ENCODE data around the gene CDK2.
"Not testable (repeated sequence)": the region's sequence is repeated elsewhere in the genome, so short reads cannot be mapped to it uniquely, and the experiment has no call there.

CDK2 gene

GRCh38 chr12:55965240-55965639 is 1.4 kb upstream of the CDK2 start:
- no peak for DNase-seq
- no peak overlapping the region for H3K4me3 Mint-ChIP-seq

DNA sequence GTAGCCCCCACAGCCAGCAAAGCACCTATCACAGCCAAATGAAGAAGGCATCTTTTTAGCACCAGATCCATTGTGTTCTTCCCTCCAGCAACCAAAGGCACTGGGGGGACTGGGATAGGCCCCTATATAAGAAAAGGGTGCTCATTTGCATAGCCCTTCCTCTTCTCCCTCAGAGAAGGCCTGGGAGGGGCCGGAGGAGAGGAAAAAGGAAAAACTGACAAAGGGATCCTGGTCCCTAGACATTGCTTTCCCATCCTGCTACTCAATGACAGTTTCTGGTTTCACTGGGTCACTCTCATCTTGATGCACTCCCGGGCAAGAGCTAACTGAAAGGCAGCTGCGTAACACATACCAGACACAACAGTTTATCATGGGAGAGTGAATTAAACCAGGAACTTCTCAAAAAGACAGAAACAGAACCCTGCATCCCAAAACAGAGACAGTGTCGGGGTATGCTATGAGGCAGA is 656 bp upstream of the CDK2 start, which contains the start of gene PMEL:
Gene PMEL (minus strand): TSS at position 102 of the 467 bp plus-strand sequence. CDS start 31 bp downstream, at position 71.
- H3K9me3 Mint-ChIP-seq, result no peaks in the 10 kb centered on the region
- H3K4me1 Mint-ChIP-seq, result peaks cover 39% of the 10 kb centered on the region
- DNase-seq, result no peak
- peak within 1 kb of the TSS; percentile 93 to 98 for H3K27ac Mint-ChIP-seq
- peak; percentile 3 for ATAC-seq
- H3K27me3 Mint-ChIP-seq, result no peaks in the 10 kb centered on the region
- peak within 1 kb of the TSS; percentile 96 to 100 for H3K4me3 Mint-ChIP-seq

More at GRCh38 chr12:55965240-55965639, 1.4 kb upstream of the CDK2 start:
- no peaks in the 10 kb centered on the region for H3K27me3 Mint-ChIP-seq
- H3K27ac Mint-ChIP-seq, result no peak overlapping the region
- peaks cover 38% of the 10 kb centered on the region for H3K4me1 Mint-ChIP-seq
- ATAC-seq, result no peak
- H3K9me3 Mint-ChIP-seq, result no peaks in the 10 kb centered on the region

DNA sequence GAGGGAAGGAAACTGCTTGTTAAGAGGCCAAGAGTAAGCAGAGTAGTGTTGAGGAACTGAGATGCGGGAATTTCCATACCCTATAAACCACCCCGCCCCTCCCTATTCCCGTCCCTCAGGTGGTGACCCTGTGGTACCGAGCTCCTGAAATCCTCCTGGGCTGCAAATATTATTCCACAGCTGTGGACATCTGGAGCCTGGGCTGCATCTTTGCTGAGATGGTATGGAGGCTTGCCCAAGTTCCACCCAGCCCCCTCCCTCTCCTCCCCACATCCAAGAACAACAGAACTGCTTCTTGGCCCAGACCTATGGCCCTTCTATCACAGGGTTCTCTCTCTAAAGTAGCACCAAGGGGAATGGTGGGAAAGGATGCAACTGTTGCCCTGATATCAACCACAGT is 2.7 kb downstream of the CDK2 start:
- peaks cover 50% of the 10 kb centered on the region for H3K4me1 Mint-ChIP-seq
- ATAC-seq (no peak), DNase-seq (no peak)
- no peaks in the 10 kb centered on the region for H3K9me3 Mint-ChIP-seq
- H3K4me3 Mint-ChIP-seq, result no peak overlapping the region
- no peaks in the 10 kb centered on the region for H3K27me3 Mint-ChIP-seq
- H3K27ac Mint-ChIP-seq, result no peak overlapping the region

DNA sequence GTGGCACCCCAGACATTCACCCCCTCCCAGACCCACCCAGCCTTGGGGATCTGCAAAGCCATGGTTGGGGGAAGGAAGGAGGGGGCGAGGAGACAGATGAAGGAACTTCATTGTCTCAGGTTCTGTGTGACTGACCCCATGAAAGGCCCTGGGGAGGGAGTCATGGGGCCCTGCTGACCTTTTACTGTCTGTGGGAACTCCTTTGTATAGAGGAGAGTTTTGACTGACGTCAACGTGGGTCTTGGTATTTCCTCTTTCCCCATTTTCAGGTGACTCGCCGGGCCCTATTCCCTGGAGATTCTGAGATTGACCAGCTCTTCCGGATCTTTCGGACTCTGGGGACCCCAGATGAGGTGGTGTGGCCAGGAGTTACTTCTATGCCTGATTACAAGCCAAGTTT is 4.1 kb downstream of the CDK2 start:
- DNase-seq (no peak), ATAC-seq (no peak)
- no peaks in the 10 kb centered on the region for H3K9me3 Mint-ChIP-seq
- H3K27me3 Mint-ChIP-seq, result no peaks in the 10 kb centered on the region
- no peak overlapping the region for H3K4me3 Mint-ChIP-seq
- H3K4me1 Mint-ChIP-seq, result peaks cover 46% of the 10 kb centered on the region
- H3K27ac Mint-ChIP-seq, result no peak overlapping the region

- ATAC-seq, result no peak
- H3K4me1 Mint-ChIP-seq, result peaks cover 43% of the 10 kb centered on the region
- H3K27me3 Mint-ChIP-seq, result no peaks in the 10 kb centered on the region
- no peak for DNase-seq
- no peak overlapping the region for H3K4me3 Mint-ChIP-seq
- H3K9me3 Mint-ChIP-seq, result no peaks in the 10 kb centered on the region
- no peak overlapping the region for H3K27ac Mint-ChIP-seq
Measured at GRCh38 chr12:55972042-55972441, 5.4 kb downstream of the CDK2 start.

- DNase-seq (no peak), ATAC-seq (no peak)
- no peaks in the 10 kb centered on the region for H3K9me3 Mint-ChIP-seq
- H3K27me3 Mint-ChIP-seq, result no peaks in the 10 kb centered on the region
- H3K27ac Mint-ChIP-seq, result no peak overlapping the region
- peaks cover 41% of the 10 kb centered on the region for H3K4me1 Mint-ChIP-seq
- no peak overlapping the region for H3K4me3 Mint-ChIP-seq
Measured at GRCh38 chr12:55972456-55972855, 5.8 kb downstream of the CDK2 start.

GRCh38 chr12:55972911-55973598 is 6.4 kb downstream of the CDK2 start:
- no peak overlapping the region for H3K4me3 Mint-ChIP-seq
- no peaks in the 10 kb centered on the region for H3K27me3 Mint-ChIP-seq
- no peaks in the 10 kb centered on the region for H3K9me3 Mint-ChIP-seq
- peaks cover 39% of the 10 kb centered on the region for H3K4me1 Mint-ChIP-seq
- no peak for ATAC-seq
- DNase-seq, result no peak
- no peak overlapping the region for H3K27ac Mint-ChIP-seq

DNA sequence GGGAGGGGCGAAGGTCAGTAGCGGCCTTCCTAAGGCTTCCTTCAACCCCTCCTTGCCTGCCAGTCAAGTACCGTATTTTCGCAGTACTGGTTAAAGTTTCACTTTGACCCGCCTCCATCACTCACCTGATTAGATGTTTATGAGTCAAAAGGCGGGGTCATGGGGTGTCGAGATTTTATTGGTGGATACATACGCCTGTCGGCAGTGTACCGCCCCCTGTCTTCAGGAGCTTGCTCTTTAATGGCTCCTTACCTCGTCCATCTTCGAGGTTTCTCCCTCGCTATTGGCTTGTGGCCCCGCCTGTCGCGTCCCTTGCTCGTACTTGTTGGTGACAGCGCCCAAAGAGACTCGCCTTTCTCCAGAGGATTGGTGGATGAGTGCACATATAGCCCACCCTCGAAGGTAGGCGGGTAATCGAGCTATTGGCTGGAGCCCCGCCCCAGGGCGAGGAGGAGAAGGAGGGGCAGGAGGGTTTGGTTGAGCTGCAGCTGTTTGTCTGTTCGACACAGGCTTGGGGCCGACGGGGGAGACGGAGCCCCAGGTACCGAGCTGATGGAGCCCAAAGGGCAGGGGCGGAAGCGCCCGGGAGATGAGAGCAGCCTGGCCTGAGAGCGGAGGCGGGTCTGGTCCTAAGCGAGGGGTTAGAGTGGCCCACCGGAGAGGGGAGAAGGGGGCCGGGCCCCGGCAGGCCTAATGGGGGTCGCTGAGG is 7.1 kb downstream of the CDK2 start, which contains the start of gene RAB5B:
Gene RAB5B (plus strand): TSS at position 480 of the 709 bp plus-strand sequence. CDS start 12,883 bp downstream, outside the sequence.
- ATAC-seq (peak; percentile 94), DNase-seq (peak; percentile 97 to 99)
- Mint-ChIP-seq H3K27me3 (no peaks in the 10 kb centered on the region), H3K27ac (no peak within 1 kb of the TSS), H3K4me1 (peaks cover 36% of the 10 kb centered on the region), H3K9me3 (no peaks in the 10 kb centered on the region), H3K4me3 (no peak within 1 kb of the TSS)

- H3K27ac Mint-ChIP-seq, result no peak overlapping the region
- ATAC-seq (peak; percentile 38), DNase-seq (no peak)
- H3K9me3 Mint-ChIP-seq, result no peaks in the 10 kb centered on the region
- H3K27me3 Mint-ChIP-seq, result no peaks in the 10 kb centered on the region
- no peak overlapping the region for H3K4me3 Mint-ChIP-seq
- peaks cover 32% of the 10 kb centered on the region for H3K4me1 Mint-ChIP-seq
Measured at GRCh38 chr12:55974308-55974730, 7.7 kb downstream of the CDK2 start.

DNA sequence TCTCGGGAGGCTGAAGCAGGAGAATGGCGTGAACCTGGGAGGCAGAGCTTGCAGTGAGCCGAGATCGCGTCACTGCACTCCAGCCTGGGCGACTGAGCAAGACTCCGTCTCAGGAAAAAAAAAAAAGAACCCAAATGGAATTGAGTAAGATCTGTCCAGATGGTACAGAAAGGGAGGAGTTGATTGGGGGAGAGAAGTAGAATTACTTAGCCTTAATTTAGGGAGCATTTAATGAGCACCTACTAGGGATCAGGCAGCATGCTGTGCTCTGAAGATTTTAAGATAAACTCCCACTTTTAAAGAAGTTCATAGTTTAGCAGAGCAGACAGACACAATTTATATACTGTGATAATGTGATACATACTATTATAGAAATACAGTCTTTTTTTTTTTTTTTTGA is 11.8 kb downstream of the CDK2 start:
- Mint-ChIP-seq H3K27ac (no peak overlapping the region), H3K4me3 (no peak overlapping the region), H3K9me3 (no peaks in the 10 kb centered on the region), H3K27me3 (no peaks in the 10 kb centered on the region), H3K4me1 (peaks cover 20% of the 10 kb centered on the region)
- no peak for ATAC-seq
- no peak for DNase-seq

DNA sequence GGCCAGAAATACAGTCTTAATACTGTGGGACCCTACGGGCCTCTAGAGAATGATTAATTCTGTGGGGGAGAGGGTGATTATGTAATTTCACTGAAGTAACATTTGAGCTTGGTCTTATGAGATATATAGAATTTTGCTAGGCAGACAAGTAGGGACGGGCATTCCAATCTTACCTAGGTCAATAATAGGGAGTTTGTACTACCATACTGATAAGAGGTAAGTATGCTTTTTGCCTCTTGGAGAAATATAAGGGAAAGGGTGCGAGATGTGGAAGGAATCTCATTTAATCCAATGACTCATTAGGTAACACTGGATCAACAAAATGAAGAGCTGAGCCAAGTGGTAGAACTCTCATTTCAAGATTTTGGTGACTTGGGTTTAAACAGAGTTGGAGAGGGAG is 12.4 kb downstream of the CDK2 start:
- no peak for ATAC-seq
- peaks cover 20% of the 10 kb centered on the region for H3K4me1 Mint-ChIP-seq
- no peak for DNase-seq
- no peaks in the 10 kb centered on the region for H3K27me3 Mint-ChIP-seq
- H3K4me3 Mint-ChIP-seq, result no peak overlapping the region
- H3K9me3 Mint-ChIP-seq, result no peaks in the 10 kb centered on the region
- H3K27ac Mint-ChIP-seq, result no peak overlapping the region

GRCh38 chr12:55981882-55982281 is 15.3 kb downstream of the CDK2 start:
- not testable (repeated sequence) for ATAC-seq, H3K4me3 Mint-ChIP-seq, H3K27me3 Mint-ChIP-seq, DNase-seq, H3K9me3 Mint-ChIP-seq, H3K27ac Mint-ChIP-seq
- peaks cover 12% of the 10 kb centered on the region for H3K4me1 Mint-ChIP-seq

GRCh38 chr12:55982319-55982936 is 15.8 kb downstream of the CDK2 start:
- Mint-ChIP-seq H3K4me1 (peaks cover 8% of the 10 kb centered on the region), H3K27me3 (no peaks in the 10 kb centered on the region), H3K4me3 (no peak overlapping the region), H3K9me3 (no peaks in the 10 kb centered on the region), H3K27ac (no peak overlapping the region)
- no peak for DNase-seq
- no peak for ATAC-seq

GRCh38 chr12:55983232-55983842 is 16.7 kb downstream of the CDK2 start:
- DNase-seq, result no peak
- Mint-ChIP-seq H3K27ac (no peak overlapping the region), H3K9me3 (no peaks in the 10 kb centered on the region), H3K27me3 (no peaks in the 10 kb centered on the region), H3K4me1 (peaks cover 1% of the 10 kb centered on the region), H3K4me3 (no peak overlapping the region)
- no peak for ATAC-seq

DNA sequence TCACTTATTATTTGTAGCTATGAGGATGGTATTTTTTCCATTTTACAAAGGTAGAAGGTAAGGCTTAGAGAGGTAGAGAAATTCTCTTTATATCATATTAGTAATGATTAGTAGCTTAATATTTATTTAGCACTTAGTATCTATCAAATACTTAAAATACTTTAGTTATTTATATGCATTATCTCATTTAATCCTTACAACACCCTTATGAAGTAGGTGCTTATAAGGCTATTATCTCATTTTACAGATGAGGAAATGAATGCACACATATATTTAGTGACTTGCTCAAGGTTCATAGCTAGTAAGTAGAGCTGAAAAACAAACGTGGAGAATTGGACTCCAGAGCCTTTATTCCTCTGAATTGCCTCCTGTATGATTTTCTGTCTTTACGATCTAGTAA is 18.2 kb downstream of the CDK2 start:
- H3K4me3 Mint-ChIP-seq, result no peak overlapping the region
- no peaks in the 10 kb centered on the region for H3K4me1 Mint-ChIP-seq
- no peaks in the 10 kb centered on the region for H3K27me3 Mint-ChIP-seq
- no peak overlapping the region for H3K27ac Mint-ChIP-seq
- no peaks in the 10 kb centered on the region for H3K9me3 Mint-ChIP-seq
- ATAC-seq (no peak), DNase-seq (no peak)

Data from stimulated activated naive CD8-positive, alpha-beta T cell treated with anti-CD3 and anti-CD28 coated beads, Interleukin-15, amount 100 ng/mL, for 72 hours (primary cell).